H1 (cell line): ENCODE results near the gene LPCAT1.

Experiments
- CTCF ChIP-seq, 3 experiments: IDR thresholded peaks; 1 replicate in 2 of 3; 2 replicates in 1 of 3; pipeline versions ENCODE4 v1.5.1 to v1.6.1; 2011; ENCODE audit warnings: low read length in 3 of 3, mild to moderate bottlenecking in 3 of 3, inconsistent platforms in 2 of 3, low read depth in 1 of 3, moderate library complexity in 1 of 3; ENCODE audit not compliant: insufficient read depth in 1 of 3; ENCODE audit errors: control extremely low read depth in 1 of 3
- EP300 ChIP-seq, 2 experiments: IDR thresholded peaks; 1 replicate in 1 of 2; 2 replicates in 1 of 2; pipeline ENCODE4 v1.6.1; 2011 to 2012; ENCODE audit warnings: low read depth in 2 of 2, low read length in 2 of 2, mild to moderate bottlenecking in 2 of 2, borderline replicate concordance in 1 of 2, inconsistent platforms in 1 of 2, moderate library complexity in 1 of 2
- EZH2 ChIP-seq: fragments of 200-600 bp; sonication (generic); IDR thresholded peaks from 2 replicates; pipeline ENCODE4 v1.7.1; 2012; ENCODE audit warnings: low read depth, mild to moderate bottlenecking, moderate library complexity, low read length, inconsistent platforms; ENCODE audit not compliant: severe bottlenecking
- FOSL1 ChIP-seq: IDR thresholded peaks from 2 replicates; pipeline ENCODE4 v1.6.1; 2011; ENCODE audit warnings: mild to moderate bottlenecking, low read depth, low read length, moderate library complexity; ENCODE audit not compliant: insufficient read depth
- GTF2F1 ChIP-seq: IDR thresholded peaks from 2 replicates; pipeline ENCODE4 v1.6.1; 2012; ENCODE audit warnings: low read depth, low read length, improper control_type of control experiment, borderline replicate concordance
- HDAC2 ChIP-seq, 2 experiments: fragments of 300-600 bp in 1 of 2; sonication (generic) in 1 of 2; IDR thresholded peaks; 2 replicates each; pipeline ENCODE4 v1.6.1; 2011 to 2012; ENCODE audit warnings: low read depth in 2 of 2, low read length in 2 of 2, mild to moderate bottlenecking in 2 of 2, moderate library complexity in 2 of 2, borderline replicate concordance in 1 of 2, inconsistent platforms in 1 of 2
- POLR2A ChIP-seq, 2 experiments: IDR thresholded peaks; 1 replicate in 1 of 2; 2 replicates in 1 of 2; pipeline ENCODE4 v1.6.1; 2011; ENCODE audit warnings: low read depth in 2 of 2, low read length in 2 of 2, mild to moderate bottlenecking in 2 of 2; ENCODE audit errors: control extremely low read depth in 1 of 2
- RXRA ChIP-seq: IDR thresholded peaks from 2 replicates; pipeline ENCODE4 v1.6.1; 2011; ENCODE audit warnings: low read depth, mild to moderate bottlenecking, low read length, moderate library complexity; ENCODE audit not compliant: insufficient read depth
- ZNF274 ChIP-seq: IDR thresholded peaks from 2 replicates; pipeline ENCODE4 v1.7.0; 2012; ENCODE audit warnings: low read length, borderline replicate concordance; ENCODE audit errors: extremely low read depth
- TF ChIP-seq, protein P1 (sequence below): IDR thresholded peaks from 2 replicates; pipeline ENCODE4 v1.6.1; 2011; ENCODE audit warnings: low read length, improper control_type of control experiment

DNA sequence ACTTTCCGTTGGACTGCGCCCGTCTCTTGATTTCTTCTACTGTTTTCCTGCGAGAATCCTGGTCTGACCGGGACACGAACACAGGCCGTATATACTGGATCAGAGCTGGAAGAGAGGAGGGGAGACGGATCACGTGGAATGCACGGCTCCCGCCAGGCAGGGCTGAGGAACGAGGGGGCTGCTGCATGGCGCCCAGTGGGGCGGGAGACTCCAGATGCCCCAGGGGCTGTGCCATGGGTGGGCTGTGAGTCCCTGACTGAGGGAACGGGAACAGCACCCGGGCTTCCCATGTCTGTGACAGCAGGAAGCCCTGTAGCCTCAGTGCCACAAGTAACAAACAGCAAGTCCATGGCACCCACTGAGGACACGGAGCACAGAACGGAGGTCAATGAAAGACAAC, 34.0 kb downstream of the LPCAT1 start:
- TF ChIP-seq CTCF (IDR thresholded peaks at IDR 0.05; ENCODE audit: control extremely low read depth in 1 of 3, insufficient read depth in 1 of 3, low read depth in 1 of 3, low read length in 3 of 3) (no peak), RXRA (no peak), POLR2A (IDR thresholded peaks at IDR 0.05; ENCODE audit: control extremely low read depth in 1 of 2, low read depth in 2 of 2, low read length in 2 of 2) (no peak), ZNF274 (no peak), GTF2F1 (no peak), FOSL1 (no peak), EZH2 (no peak), HDAC2 (IDR thresholded peaks at IDR 0.05; ENCODE audit: borderline replicate concordance in 1 of 2, low read depth in 2 of 2, low read length in 2 of 2) (no peak), EP300 (IDR thresholded peaks at IDR 0.05; ENCODE audit: borderline replicate concordance in 1 of 2, low read depth in 2 of 2, low read length in 2 of 2) (no peak)
- TF ChIP-seq, protein P1, sequence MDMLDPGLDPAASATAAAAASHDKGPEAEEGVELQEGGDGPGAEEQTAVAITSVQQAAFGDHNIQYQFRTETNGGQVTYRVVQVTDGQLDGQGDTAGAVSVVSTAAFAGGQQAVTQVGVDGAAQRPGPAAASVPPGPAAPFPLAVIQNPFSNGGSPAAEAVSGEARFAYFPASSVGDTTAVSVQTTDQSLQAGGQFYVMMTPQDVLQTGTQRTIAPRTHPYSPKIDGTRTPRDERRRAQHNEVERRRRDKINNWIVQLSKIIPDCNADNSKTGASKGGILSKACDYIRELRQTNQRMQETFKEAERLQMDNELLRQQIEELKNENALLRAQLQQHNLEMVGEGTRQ, result no peak
